WTC11 (cell line): Measurements from ENCODE around the gene CDC42EP2. TPM values are rescaled to one million over a fixed set of nuclear protein-coding genes. Genes with fewer than 3 reads are reported as not detected.

Experiments
- CBFB ChIP-seq: sonication (generic); formaldehyde crosslinking; IDR thresholded peaks from 2 replicates; pipeline ENCODE4 v1.8.1; 2022; ENCODE audit warnings: mild to moderate bottlenecking, low read depth, missing genetic modification reagents
- CREM ChIP-seq: sonication (generic); formaldehyde crosslinking; IDR thresholded peaks from 2 replicates; pipeline ENCODE4 v1.8.1; 2022; ENCODE audit warnings: mild to moderate bottlenecking, missing genetic modification reagents, moderate library complexity
- EMX1 ChIP-seq: fragments of 250-450 bp; sonication (Bioruptor Pico); IDR thresholded peaks from 2 replicates; pipeline ENCODE4 v1.8.0; 2021; ENCODE audit warnings: mild to moderate bottlenecking
- NFE2L1 ChIP-seq: sonication (generic); formaldehyde crosslinking; IDR thresholded peaks from 2 replicates; pipeline ENCODE4 v1.8.1; 2023; ENCODE audit warnings: missing genetic modification reagents
- NFYB ChIP-seq: sonication (generic); formaldehyde crosslinking; conservative IDR thresholded peaks from 2 replicates; pipeline ENCODE4 v1.8.0; 2022; ENCODE audit warnings: low read depth, missing genetic modification reagents
- NR2C2 ChIP-seq: sonication (generic); formaldehyde crosslinking; IDR thresholded peaks from 2 replicates; pipeline ENCODE4 v1.8.0; 2022; ENCODE audit warnings: mild to moderate bottlenecking, missing genetic modification reagents
- OVOL2 ChIP-seq: fragments of 250-450 bp; sonication (Bioruptor Pico); IDR thresholded peaks from 2 replicates; pipeline ENCODE4 v1.9.0; 2021; ENCODE audit warnings: mild to moderate bottlenecking, borderline replicate concordance
- ZNF232 ChIP-seq: sonication (generic); formaldehyde crosslinking; IDR thresholded peaks from 2 replicates; pipeline ENCODE4 v1.8.0; 2022; ENCODE audit warnings: mild to moderate bottlenecking, missing genetic modification reagents
- ZNF416 ChIP-seq: fragments of 250-450 bp; sonication (Bioruptor Pico); IDR thresholded peaks from 2 replicates; pipeline ENCODE4 v1.9.0; 2021; ENCODE audit warnings: mild to moderate bottlenecking, inconsistent platforms
- total RNA-seq: library from RNA; stranded (reverse); gene quantifications from 3 replicates; pipeline ENCODE4 v1.2.3, GENCODE V29; 2021
- TF ChIP-seq, protein P1 (sequence below): sonication (generic); formaldehyde crosslinking; IDR thresholded peaks from 2 replicates; pipeline ENCODE4 v1.8.0; 2022; ENCODE audit warnings: mild to moderate bottlenecking, missing genetic modification reagents
- TF ChIP-seq, protein P2 (sequence below): sonication (generic); formaldehyde crosslinking; conservative IDR thresholded peaks from 2 replicates; pipeline ENCODE4 v1.8.1; 2023; ENCODE audit warnings: mild to moderate bottlenecking, low read depth, missing genetic modification reagents, moderate library complexity
- TF ChIP-seq, protein P3 (sequence below): sonication (generic); formaldehyde crosslinking; IDR thresholded peaks from 2 replicates; pipeline ENCODE4 v1.8.1; 2023; ENCODE audit warnings: mild to moderate bottlenecking, missing genetic modification reagents, moderate library complexity
- TF ChIP-seq, protein P4 (sequence below): sonication (generic); formaldehyde crosslinking; IDR thresholded peaks from 2 replicates; pipeline ENCODE4 v1.8.1; 2023; ENCODE audit warnings: mild to moderate bottlenecking, missing genetic modification reagents, borderline replicate concordance
- TF ChIP-seq, protein P5 (sequence below): sonication (generic); formaldehyde crosslinking; IDR thresholded peaks from 2 replicates; pipeline ENCODE4 v1.8.0; 2022; ENCODE audit warnings: mild to moderate bottlenecking, missing genetic modification reagents
- TF ChIP-seq, protein P6 (sequence below): fragments of 250-450 bp; sonication (Bioruptor Pico); IDR thresholded peaks from 2 replicates; pipeline ENCODE4 v1.9.0; 2021; ENCODE audit warnings: mild to moderate bottlenecking
- TF ChIP-seq, protein P7 (sequence below): fragments of 250-450 bp; sonication (Bioruptor Pico); IDR thresholded peaks from 2 replicates; pipeline ENCODE4 v1.9.0; 2021; ENCODE audit warnings: mild to moderate bottlenecking, borderline replicate concordance
- TF ChIP-seq, protein P8 (sequence below): fragments of 250-450 bp; sonication (Bioruptor Pico); IDR thresholded peaks from 2 replicates; pipeline ENCODE4 v1.9.0; 2021; ENCODE audit warnings: moderate library complexity, mild to moderate bottlenecking, inconsistent platforms, borderline replicate concordance
- TF ChIP-seq, protein P9 (sequence below): sonication (generic); formaldehyde crosslinking; IDR thresholded peaks from 2 replicates; pipeline ENCODE4 v1.8.0; 2022; ENCODE audit warnings: mild to moderate bottlenecking, missing genetic modification reagents
- TF ChIP-seq, protein P10 (sequence below): sonication (generic); formaldehyde crosslinking; IDR thresholded peaks from 2 replicates; pipeline ENCODE4 v1.8.1; 2022; ENCODE audit warnings: mild to moderate bottlenecking, moderate library complexity, missing genetic modification reagents

The CDC42EP2 gene
- total RNA-seq, 1 experiment from 2014 or later: 11.0 TPM

DNA sequence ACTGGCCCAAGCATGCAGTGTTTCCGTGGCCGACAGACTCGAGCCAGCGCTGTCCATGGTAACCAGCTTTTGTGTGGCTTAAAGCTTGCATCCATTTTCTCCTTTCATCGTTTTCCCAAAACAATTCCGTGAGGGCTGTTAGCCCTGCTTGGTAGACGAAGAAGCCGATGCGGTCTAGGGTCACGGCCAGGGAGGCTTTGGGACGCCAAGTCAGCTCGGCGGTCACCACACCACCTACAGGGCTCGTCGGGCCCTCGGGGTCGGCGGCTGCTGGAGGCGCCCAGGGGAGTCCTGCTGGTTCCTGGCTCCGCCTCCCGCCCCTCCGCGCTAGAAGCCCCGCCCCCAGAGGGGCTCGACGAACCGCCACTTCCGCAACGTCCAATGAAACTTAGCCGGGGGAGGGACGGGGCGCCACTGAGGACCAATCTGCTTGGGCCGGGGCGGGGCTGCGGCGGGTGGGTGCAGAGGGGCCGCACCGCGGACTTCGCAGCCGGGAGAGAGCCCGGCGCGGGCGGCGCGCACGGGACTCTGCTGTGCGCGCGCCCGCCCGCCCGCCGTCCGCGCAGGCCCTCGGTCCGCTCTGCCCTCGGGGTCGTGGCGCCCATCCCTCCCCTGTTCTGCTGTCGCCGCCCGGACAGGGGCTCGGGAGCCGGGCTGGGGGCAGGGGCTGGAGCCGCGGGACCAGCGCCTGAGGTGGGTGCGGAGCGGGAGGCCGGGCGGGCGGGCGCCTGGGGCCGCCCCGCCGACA is 39.8 kb downstream of the CDC42EP2 start, which contains the start of gene TIGD3 (continued):
- TF ChIP-seq, protein P1, sequence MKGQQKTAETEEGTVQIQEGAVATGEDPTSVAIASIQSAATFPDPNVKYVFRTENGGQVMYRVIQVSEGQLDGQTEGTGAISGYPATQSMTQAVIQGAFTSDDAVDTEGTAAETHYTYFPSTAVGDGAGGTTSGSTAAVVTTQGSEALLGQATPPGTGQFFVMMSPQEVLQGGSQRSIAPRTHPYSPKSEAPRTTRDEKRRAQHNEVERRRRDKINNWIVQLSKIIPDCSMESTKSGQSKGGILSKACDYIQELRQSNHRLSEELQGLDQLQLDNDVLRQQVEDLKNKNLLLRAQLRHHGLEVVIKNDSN (CRISPR knock-in tag): 0 out of 2 replicates have a peak, but pooled peaks have one; percentile 54
- no peak for TF ChIP-seq ZNF232
- TF ChIP-seq NFYB (CRISPR knock-in tag): peak; percentile 81
- TF ChIP-seq, protein P2, sequence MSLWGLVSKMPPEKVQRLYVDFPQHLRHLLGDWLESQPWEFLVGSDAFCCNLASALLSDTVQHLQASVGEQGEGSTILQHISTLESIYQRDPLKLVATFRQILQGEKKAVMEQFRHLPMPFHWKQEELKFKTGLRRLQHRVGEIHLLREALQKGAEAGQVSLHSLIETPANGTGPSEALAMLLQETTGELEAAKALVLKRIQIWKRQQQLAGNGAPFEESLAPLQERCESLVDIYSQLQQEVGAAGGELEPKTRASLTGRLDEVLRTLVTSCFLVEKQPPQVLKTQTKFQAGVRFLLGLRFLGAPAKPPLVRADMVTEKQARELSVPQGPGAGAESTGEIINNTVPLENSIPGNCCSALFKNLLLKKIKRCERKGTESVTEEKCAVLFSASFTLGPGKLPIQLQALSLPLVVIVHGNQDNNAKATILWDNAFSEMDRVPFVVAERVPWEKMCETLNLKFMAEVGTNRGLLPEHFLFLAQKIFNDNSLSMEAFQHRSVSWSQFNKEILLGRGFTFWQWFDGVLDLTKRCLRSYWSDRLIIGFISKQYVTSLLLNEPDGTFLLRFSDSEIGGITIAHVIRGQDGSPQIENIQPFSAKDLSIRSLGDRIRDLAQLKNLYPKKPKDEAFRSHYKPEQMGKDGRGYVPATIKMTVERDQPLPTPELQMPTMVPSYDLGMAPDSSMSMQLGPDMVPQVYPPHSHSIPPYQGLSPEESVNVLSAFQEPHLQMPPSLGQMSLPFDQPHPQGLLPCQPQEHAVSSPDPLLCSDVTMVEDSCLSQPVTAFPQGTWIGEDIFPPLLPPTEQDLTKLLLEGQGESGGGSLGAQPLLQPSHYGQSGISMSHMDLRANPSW: no peak
- TF ChIP-seq, protein P3, sequence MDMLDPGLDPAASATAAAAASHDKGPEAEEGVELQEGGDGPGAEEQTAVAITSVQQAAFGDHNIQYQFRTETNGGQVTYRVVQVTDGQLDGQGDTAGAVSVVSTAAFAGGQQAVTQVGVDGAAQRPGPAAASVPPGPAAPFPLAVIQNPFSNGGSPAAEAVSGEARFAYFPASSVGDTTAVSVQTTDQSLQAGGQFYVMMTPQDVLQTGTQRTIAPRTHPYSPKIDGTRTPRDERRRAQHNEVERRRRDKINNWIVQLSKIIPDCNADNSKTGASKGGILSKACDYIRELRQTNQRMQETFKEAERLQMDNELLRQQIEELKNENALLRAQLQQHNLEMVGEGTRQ (CRISPR knock-in tag): no peak
- TF ChIP-seq CREM: 0 out of 2 replicates have a peak, but pooled peaks have one; percentile 25
- peak; percentile 46 for TF ChIP-seq ZNF416 (CRISPR knock-in tag)
- TF ChIP-seq, protein P4, sequence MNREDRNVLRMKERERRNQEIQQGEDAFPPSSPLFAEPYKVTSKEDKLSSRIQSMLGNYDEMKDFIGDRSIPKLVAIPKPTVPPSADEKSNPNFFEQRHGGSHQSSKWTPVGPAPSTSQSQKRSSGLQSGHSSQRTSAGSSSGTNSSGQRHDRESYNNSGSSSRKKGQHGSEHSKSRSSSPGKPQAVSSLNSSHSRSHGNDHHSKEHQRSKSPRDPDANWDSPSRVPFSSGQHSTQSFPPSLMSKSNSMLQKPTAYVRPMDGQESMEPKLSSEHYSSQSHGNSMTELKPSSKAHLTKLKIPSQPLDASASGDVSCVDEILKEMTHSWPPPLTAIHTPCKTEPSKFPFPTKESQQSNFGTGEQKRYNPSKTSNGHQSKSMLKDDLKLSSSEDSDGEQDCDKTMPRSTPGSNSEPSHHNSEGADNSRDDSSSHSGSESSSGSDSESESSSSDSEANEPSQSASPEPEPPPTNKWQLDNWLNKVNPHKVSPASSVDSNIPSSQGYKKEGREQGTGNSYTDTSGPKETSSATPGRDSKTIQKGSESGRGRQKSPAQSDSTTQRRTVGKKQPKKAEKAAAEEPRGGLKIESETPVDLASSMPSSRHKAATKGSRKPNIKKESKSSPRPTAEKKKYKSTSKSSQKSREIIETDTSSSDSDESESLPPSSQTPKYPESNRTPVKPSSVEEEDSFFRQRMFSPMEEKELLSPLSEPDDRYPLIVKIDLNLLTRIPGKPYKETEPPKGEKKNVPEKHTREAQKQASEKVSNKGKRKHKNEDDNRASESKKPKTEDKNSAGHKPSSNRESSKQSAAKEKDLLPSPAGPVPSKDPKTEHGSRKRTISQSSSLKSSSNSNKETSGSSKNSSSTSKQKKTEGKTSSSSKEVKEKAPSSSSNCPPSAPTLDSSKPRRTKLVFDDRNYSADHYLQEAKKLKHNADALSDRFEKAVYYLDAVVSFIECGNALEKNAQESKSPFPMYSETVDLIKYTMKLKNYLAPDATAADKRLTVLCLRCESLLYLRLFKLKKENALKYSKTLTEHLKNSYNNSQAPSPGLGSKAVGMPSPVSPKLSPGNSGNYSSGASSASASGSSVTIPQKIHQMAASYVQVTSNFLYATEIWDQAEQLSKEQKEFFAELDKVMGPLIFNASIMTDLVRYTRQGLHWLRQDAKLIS (CRISPR knock-in tag): 0 out of 2 replicates have a peak, but pooled peaks have one; percentile 49
- TF ChIP-seq, protein P5, sequence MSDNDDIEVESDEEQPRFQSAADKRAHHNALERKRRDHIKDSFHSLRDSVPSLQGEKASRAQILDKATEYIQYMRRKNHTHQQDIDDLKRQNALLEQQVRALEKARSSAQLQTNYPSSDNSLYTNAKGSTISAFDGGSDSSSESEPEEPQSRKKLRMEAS (CRISPR knock-in tag): 0 out of 2 replicates have a peak, but pooled peaks have one; percentile 55
- TF ChIP-seq, protein P6, sequence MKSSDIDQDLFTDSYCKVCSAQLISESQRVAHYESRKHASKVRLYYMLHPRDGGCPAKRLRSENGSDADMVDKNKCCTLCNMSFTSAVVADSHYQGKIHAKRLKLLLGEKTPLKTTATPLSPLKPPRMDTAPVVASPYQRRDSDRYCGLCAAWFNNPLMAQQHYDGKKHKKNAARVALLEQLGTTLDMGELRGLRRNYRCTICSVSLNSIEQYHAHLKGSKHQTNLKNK (CRISPR knock-in tag): no peak
- TF ChIP-seq, protein P7, sequence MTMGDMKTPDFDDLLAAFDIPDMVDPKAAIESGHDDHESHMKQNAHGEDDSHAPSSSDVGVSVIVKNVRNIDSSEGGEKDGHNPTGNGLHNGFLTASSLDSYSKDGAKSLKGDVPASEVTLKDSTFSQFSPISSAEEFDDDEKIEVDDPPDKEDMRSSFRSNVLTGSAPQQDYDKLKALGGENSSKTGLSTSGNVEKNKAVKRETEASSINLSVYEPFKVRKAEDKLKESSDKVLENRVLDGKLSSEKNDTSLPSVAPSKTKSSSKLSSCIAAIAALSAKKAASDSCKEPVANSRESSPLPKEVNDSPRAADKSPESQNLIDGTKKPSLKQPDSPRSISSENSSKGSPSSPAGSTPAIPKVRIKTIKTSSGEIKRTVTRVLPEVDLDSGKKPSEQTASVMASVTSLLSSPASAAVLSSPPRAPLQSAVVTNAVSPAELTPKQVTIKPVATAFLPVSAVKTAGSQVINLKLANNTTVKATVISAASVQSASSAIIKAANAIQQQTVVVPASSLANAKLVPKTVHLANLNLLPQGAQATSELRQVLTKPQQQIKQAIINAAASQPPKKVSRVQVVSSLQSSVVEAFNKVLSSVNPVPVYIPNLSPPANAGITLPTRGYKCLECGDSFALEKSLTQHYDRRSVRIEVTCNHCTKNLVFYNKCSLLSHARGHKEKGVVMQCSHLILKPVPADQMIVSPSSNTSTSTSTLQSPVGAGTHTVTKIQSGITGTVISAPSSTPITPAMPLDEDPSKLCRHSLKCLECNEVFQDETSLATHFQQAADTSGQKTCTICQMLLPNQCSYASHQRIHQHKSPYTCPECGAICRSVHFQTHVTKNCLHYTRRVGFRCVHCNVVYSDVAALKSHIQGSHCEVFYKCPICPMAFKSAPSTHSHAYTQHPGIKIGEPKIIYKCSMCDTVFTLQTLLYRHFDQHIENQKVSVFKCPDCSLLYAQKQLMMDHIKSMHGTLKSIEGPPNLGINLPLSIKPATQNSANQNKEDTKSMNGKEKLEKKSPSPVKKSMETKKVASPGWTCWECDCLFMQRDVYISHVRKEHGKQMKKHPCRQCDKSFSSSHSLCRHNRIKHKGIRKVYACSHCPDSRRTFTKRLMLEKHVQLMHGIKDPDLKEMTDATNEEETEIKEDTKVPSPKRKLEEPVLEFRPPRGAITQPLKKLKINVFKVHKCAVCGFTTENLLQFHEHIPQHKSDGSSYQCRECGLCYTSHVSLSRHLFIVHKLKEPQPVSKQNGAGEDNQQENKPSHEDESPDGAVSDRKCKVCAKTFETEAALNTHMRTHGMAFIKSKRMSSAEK (CRISPR knock-in tag): peak; percentile 81; the same call in 1 of the 2 replicates
- TF ChIP-seq CBFB: 0 out of 2 replicates have a peak, but pooled peaks have one; percentile 83
- no peak; the same call in 1 of the 2 replicates for TF ChIP-seq OVOL2 (CRISPR knock-in tag)
- TF ChIP-seq NFE2L1 (CRISPR knock-in tag): no peak
- TF ChIP-seq EMX1 (CRISPR knock-in tag): peak; percentile 64; the same call in 1 of the 2 replicates
- TF ChIP-seq, protein P8, sequence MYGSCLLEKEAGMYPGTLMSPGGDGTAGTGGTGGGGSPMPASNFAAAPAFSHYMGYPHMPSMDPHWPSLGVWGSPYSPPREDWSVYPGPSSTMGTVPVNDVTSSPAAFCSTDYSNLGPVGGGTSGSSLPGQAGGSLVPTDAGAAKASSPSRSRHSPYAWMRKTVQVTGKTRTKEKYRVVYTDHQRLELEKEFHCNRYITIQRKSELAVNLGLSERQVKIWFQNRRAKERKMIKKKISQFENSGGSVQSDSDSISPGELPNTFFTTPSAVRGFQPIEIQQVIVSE: no peak
- TF ChIP-seq, protein P9, sequence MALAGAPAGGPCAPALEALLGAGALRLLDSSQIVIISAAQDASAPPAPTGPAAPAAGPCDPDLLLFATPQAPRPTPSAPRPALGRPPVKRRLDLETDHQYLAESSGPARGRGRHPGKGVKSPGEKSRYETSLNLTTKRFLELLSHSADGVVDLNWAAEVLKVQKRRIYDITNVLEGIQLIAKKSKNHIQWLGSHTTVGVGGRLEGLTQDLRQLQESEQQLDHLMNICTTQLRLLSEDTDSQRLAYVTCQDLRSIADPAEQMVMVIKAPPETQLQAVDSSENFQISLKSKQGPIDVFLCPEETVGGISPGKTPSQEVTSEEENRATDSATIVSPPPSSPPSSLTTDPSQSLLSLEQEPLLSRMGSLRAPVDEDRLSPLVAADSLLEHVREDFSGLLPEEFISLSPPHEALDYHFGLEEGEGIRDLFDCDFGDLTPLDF (CRISPR knock-in tag): 0 out of 2 replicates have a peak, but pooled peaks have one; percentile 56
- TF ChIP-seq, protein P10, sequence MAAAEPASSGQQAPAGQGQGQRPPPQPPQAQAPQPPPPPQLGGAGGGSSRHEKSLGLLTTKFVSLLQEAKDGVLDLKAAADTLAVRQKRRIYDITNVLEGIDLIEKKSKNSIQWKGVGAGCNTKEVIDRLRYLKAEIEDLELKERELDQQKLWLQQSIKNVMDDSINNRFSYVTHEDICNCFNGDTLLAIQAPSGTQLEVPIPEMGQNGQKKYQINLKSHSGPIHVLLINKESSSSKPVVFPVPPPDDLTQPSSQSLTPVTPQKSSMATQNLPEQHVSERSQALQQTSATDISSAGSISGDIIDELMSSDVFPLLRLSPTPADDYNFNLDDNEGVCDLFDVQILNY (CRISPR knock-in tag): 0 out of 2 replicates have a peak, but pooled peaks have one; percentile 67
- no peak for TF ChIP-seq NR2C2 (CRISPR knock-in tag)
